Mesodermal cell (in vitro differentiated cells): ENCODE measurements around the gene IGBP1.
"Not testable (repeated sequence)": the region's sequence is repeated elsewhere in the genome, so short reads cannot be mapped to it uniquely, and the experiment has no call there.

Experiments used
- H3K27ac ChIP-seq: 2 replicates; pipeline ENCODE4 v1.7.0; 2013; ENCODE audit warnings: mild to moderate bottlenecking, low read depth, low read length, moderate library complexity; ENCODE audit not compliant: severe bottlenecking
- H3K36me3 ChIP-seq: 2 replicates; pipeline ENCODE4 v1.7.1; 2013; ENCODE audit warnings: mild to moderate bottlenecking, low read length, moderate library complexity; ENCODE audit not compliant: control insufficient read depth, insufficient read depth
- H3K4me1 ChIP-seq: one replicate; pipeline ENCODE4 v1.7.1; 2013; ENCODE audit warnings: mild to moderate bottlenecking, low read length; ENCODE audit not compliant: insufficient read depth, control insufficient read depth, poor library complexity, severe bottlenecking
- H3K4me3 ChIP-seq: 2 replicates; pipeline ENCODE4 v1.7.0; 2013; ENCODE audit warnings: low read length, control low read depth, mild to moderate bottlenecking; ENCODE audit not compliant: insufficient read depth, poor library complexity, severe bottlenecking; ENCODE audit errors: extremely low read depth
- H3K9me3 ChIP-seq: 2 replicates; pipeline ENCODE4 v1.7.1; 2013; ENCODE audit warnings: mild to moderate bottlenecking, low read length, moderate library complexity; ENCODE audit not compliant: control insufficient read depth
- WGBS, 2 experiments: methylation state at CpG; one replicate each; pipeline ENCODE4 v1.1.5; 2013; ENCODE audit warnings: missing lambda C conversion rate in 2 of 2; ENCODE audit not compliant: insufficient coverage in 2 of 2; 5-methylcytosine and 5-hydroxymethylcytosine counted together

IGBP1 gene

DNA sequence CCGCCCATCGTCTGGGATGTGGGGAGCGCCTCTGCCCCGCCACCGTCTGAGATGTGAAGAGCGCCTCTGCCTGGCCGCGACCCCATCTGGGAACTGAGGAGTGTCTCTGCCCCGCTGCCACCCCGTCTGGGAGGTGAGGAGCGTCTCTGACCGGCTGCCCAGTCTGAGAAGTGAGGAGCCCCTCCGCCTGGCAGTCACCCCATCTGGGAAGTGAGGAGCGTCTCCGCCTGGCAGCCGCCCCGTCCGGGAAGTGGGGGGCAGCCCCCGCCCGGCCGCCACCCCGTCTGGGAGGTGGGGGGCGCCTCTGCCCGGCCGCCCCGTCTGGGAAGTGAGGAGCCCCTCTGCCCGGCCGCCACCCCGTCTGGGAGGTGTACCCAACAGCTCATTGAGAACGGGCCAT lies 10.2 kb upstream of the IGBP1 start:
- not testable (repeated sequence) for H3K27ac ChIP-seq, H3K9me3 ChIP-seq, H3K4me3 ChIP-seq, H3K4me1 ChIP-seq, H3K36me3 ChIP-seq
- WGBS, 2 experiments = 92 to 97% methylated on average over 9 to 10 of the region's 30 CpGs

DNA sequence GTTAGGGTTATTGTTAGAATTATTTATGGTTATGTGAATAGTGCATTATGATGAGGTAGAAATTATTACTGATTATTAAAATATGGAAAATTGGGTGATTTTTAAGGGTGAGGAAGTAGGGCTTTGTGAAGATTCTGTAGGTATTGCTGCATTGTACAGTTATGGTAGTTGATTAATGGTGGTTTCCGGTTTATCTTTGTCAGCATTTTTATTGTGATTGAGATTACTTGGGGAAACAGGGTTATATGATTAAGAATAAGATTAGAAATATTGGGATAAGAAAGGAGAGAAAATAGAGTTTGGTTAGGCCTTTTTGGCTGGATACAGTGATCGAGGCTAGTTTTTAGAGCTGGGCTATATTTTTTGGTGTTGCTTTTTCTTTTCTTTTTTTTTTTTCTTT lies 8.6 kb upstream of the IGBP1 start:
- Histone ChIP-seq H3K27ac (no peak overlapping the region), H3K4me3 (no peak overlapping the region), H3K4me1 (peaks cover 13% of the 10 kb centered on the region), H3K9me3 (no peaks in the 10 kb centered on the region), H3K36me3 (no peaks in the 10 kb centered on the region)
- WGBS, 2 experiments = 100% methylated on average over 2 of the region's 2 CpGs; no CpG with 5 or more reads in 1 of the 2 experiments

DNA sequence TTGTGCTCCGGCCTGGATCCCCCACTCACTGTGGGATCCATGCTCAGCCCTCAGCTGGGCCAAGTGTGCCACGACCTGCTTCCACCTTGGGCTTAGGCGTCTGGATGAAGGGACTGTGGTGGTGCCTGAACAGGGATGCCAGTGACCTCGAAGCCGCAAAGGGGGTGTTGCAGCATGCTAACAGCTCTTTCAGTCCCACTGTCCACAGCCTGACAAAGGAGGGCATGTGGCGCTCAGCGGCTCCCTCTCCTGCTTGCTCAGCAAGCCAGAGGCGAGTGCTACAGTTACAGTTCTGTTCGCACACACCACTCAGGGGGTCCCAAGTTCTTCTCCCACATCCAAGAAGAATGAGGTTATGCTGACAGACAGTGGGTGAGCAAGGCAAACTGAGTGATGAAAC lies 5.2 kb upstream of the IGBP1 start:
- Histone ChIP-seq H3K4me3 (no peak overlapping the region), H3K36me3 (no peaks in the 10 kb centered on the region), H3K4me1 (peaks cover 16% of the 10 kb centered on the region), H3K9me3 (no peaks in the 10 kb centered on the region), H3K27ac (no peak overlapping the region)
- WGBS, 2 experiments = 85% methylated on average over 4 to 5 of the region's 9 CpGs

DNA sequence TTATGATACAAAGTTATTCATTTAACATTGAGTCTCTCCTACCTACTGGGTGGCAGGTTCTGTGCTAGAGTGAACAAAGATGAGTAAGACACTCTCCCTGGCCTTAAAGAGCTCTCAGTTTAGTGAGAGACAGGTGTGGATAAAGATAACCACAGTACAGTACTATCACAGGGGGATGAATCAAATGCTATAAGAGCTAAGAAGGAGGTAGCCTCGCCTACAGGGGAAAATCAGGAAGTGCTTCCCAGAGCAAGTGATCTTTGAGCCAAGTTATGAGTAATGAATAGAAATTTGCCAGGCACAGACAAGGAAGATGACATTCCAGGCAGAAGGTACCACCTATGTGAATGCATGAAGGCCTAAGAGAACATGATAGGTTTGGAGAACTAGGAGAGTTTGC lies 3.4 kb upstream of the IGBP1 start:
- Histone ChIP-seq H3K27ac (no peak overlapping the region), H3K9me3 (no peaks in the 10 kb centered on the region), H3K4me1 (peaks cover 14% of the 10 kb centered on the region), H3K36me3 (peaks cover 2% of the 10 kb centered on the region), H3K4me3 (no peak overlapping the region)
- 40 to 83% methylated on average over 1 of the region's 1 CpG for WGBS, 2 experiments

DNA sequence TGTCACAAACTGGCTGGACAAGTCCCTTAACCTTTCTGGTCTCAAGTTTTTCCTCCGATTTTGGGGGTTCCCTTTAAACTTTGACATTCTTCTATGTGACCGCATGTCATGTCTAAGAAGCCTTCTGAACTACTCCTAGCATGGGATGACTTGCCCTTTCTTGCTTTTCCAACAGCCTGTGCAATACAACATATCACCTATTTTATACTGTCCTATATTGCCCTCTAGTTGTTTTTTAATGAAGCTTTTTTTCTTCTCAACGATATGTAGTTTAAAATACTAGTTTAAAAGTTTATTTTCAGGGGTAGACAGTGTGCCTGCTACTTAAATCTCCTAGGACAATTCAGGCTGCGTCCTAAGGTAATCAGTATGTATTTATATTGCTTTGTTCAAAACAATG lies 1.0 kb upstream of the IGBP1 start:
- no peaks in the 10 kb centered on the region for H3K9me3 ChIP-seq
- peaks cover 21% of the 10 kb centered on the region for H3K36me3 ChIP-seq
- 80 to 100% methylated on average over 1 of the region's 4 CpGs for WGBS, 2 experiments
- no peak overlapping the region for H3K27ac ChIP-seq
- no peak overlapping the region for H3K4me3 ChIP-seq
- H3K4me1 ChIP-seq = peaks cover 16% of the 10 kb centered on the region

DNA sequence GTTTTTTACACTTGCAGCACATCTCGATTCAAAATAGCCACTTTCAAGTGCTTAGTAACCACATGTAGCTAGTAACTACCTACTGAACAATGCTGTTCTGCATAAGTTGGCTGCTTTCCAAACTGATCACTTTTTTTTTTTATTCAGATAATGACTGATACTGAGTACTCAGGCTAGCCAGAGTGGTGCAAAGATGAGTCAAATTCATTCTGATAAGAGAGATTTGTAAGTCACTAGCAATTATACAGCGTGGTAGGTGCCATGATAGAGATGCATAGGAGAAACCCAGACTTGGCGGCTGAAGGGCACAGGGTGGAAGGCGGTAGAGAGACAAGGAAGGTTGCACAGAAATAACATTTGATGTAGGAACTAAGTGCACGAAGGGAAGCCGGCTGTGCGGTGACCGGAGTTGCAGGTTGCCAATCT lies 357 bp upstream of the IGBP1 start:
- Histone ChIP-seq H3K36me3 (peaks cover 22% of the 10 kb centered on the region), H3K4me3 (peak overlapping the region; percentile 57), H3K27ac (no peak overlapping the region), H3K4me1 (peaks cover 16% of the 10 kb centered on the region), H3K9me3 (no peaks in the 10 kb centered on the region)
- 5 to 10% methylated on average over 3 to 4 of the region's 8 CpGs for WGBS, 2 experiments

DNA sequence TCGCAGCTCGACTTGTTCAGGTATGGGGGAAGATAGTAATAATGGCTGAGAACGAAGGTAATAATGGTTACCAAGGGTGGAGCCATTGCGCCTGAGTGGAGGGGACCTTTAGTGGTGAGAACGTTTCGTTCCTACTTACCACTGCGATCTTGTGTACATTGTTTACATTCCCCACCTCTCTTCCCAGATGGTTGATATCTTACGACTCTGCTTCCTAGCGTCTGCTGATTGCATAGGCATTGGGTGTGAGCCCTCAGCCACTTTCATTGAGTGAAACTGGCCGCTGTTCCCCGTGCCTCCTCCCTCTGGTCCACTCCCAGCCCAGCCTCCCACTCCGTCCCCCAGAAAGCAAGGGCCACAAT lies 850 bp downstream of the IGBP1 start:
- peak overlapping the region; percentile 99 for H3K27ac ChIP-seq
- H3K36me3 ChIP-seq = peaks cover 26% of the 10 kb centered on the region
- peak overlapping the region; percentile 57 for H3K4me3 ChIP-seq
- no peaks in the 10 kb centered on the region for H3K9me3 ChIP-seq
- H3K4me1 ChIP-seq = peaks cover 11% of the 10 kb centered on the region
- WGBS, 2 experiments = 0 to 5% methylated on average over 8 of the region's 12 CpGs

DNA sequence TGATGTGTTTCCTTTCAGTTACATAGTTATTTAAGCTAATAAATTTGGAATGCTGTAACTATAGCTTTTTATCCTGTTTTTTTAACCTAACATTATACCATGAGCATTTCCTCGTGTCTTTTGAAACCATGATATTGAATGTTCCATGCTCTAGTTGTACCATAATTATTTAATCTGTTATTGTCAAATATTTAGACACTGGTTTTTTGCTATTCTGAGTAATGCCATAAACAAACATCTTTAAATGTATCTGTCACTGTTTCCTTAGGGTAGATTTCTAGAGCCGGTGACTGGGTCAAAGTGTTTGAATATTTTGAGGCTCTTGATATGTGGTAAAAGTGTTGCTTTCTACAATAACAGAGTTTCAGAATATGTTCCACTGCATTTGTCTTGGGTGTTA lies 5.4 kb downstream of the IGBP1 start:
- H3K9me3 ChIP-seq = no peaks in the 10 kb centered on the region
- no CpG with 5 or more reads among the region's 2 CpGs for WGBS, 2 experiments
- H3K36me3 ChIP-seq = peaks cover 46% of the 10 kb centered on the region

DNA sequence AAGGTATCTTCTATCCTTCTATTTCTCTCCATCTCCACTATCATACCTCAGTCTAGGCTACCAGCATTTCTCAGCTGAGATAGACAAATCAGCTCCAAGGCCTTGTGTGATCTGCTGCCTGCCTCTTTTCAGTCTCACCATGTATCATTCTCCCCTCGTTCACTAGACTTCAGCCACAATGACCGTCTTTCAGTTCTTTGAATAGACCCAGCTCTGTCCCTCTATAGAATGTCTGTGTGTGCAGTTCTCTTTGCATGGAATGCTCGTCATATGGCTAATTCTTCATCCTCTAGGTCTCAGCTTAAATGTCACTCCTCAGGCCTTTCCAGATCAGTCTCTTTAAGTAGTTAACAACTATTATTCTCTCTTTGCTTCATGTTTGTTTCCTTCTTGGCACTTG lies 6.5 kb downstream of the IGBP1 start:
- Histone ChIP-seq H3K4me3 (no peak overlapping the region), H3K9me3 (no peaks in the 10 kb centered on the region), H3K36me3 (peaks cover 45% of the 10 kb centered on the region), H3K27ac (no peak overlapping the region), H3K4me1 (peaks cover 3% of the 10 kb centered on the region)
- WGBS, 2 experiments = 100% methylated on average over 1 of the region's 3 CpGs; no CpG with 5 or more reads in 1 of the 2 experiments

More for the DNA sequence above, 5.4 kb downstream of the IGBP1 start:
- H3K4me3 ChIP-seq = no peak overlapping the region
- peaks cover 5% of the 10 kb centered on the region for H3K4me1 ChIP-seq
- H3K27ac ChIP-seq = no peak overlapping the region

DNA sequence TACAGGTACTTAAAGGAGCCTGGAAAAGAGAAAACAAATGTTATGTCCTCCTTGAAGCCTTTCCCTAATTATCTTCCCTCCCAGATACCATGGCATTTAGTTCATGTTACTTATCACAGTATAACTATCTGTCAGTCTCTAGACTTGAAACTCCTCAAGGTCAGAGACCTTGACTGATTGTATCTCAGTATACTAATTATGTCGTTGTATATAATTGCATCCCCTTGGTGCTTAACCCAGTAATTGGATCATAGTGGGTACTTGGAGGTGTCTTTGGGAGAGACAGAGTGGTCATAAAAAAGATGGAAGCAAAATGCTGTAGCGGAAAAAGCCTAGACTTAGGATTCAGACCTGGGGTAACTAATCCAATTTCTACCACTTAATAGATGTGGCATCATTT lies 8.1 kb downstream of the IGBP1 start:
- no peaks in the 10 kb centered on the region for H3K4me1 ChIP-seq
- H3K27ac ChIP-seq = no peak overlapping the region
- H3K9me3 ChIP-seq = no peaks in the 10 kb centered on the region
- H3K4me3 ChIP-seq = no peak overlapping the region
- H3K36me3 ChIP-seq = peaks cover 30% of the 10 kb centered on the region
- no CpG with 5 or more reads among the region's 2 CpGs for WGBS, 2 experiments

DNA sequence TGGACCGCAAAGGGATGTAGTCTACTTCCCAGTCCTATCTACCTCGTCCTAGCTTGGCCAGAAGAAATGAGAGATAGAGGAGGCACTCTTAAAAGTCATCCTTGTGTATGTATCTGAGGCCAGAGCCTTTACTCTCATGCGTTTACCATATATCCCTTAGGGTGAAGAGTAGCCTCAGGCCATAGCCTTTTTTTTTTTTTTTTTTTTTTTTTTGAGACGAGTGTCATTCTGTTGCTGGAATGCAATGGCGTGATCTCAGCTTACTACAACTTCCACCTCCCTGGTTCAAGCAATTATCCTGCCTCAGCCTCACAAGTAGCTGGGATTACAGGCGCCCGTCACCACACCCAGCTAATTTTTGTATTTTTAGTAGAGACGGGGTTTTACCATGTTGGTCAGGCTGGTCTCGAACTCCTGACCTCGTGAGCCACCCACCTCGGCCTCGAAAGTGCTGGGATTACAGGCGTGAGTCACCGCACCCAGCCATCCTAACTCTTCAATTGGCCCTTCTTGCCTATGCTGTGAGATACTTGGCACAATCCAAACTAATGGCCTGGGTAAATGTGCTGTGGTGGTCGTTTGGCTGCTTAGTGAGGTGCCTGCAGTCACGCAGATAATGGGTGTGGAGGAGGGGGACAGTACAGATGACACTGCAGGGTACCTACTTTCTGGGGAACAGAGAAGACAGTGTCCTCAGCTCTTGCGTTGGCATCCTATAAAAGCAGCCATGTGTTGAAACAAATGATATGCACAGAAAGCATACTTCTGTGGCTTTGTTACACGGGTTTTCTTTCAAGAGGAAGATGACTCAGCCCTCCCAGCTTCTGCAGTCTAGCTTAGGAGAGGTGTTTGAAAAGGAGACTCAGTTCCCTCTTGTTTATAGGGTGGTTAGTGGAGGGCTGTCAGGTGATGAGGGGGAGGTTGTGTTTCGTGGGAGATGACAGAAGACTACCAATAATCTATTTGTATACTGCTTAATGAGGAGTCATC lies 33.6 kb downstream of the IGBP1 start:
- peaks cover 22% of the 10 kb centered on the region for H3K4me1 ChIP-seq
- H3K9me3 ChIP-seq = no peaks in the 10 kb centered on the region
- peaks cover 34% of the 10 kb centered on the region for H3K36me3 ChIP-seq
- 81% methylated on average over 4 of the region's 19 CpGs; no CpG with 5 or more reads in 1 of the 2 experiments for WGBS, 2 experiments
- no peak overlapping the region for H3K4me3 ChIP-seq
- H3K27ac ChIP-seq = peak overlapping the region; percentile 92
